K562 (cell line): ENCODE data around the gene ATRAID. TPM values are rescaled to one million over a fixed set of nuclear protein-coding genes. Genes with fewer than 3 reads are reported as not detected.

ENCODE experiments used
- ATAC-seq: fragments of 200-7000 bp; cut with Tn5 transposase; 3 replicates; pipeline ENCODE4 v1.9.1; 2020; ENCODE audit warnings: moderate library complexity
- BruUV-seq: library from RNA; stranded (reverse); fragments of 400-500 nt; replicated peaks from 2 replicates; lab custom pipeline; 2021; lab: Mats Ljungman, UMichigan
- CTCF ChIA-PET: fragments of 300-600 bp; formaldehyde crosslinking; extraction: SDS; loops from one replicate; lab custom pipeline; 2021; ENCODE audit warnings: low intra/inter-chr PET ratio; lab: Yijun Ruan, JAX
- POLR2A ChIA-PET: fragments of 300-600, 350-650 bp; sonication (Branson Sonifier 250); formaldehyde crosslinking; extraction: SDS; loops from one replicate; lab custom pipeline; 2021; ENCODE audit warnings: antibody characterized with exemption, inconsistent platforms; lab: Yijun Ruan, JAX
- DNase-seq, 4 experiments: peaks; one replicate each; pipeline versions ENCODE4 v3.0.0 to v3.0.0-alpha.2; 2011 to 2018; ENCODE audit warnings: low spot score in 3 of 4, mixed read lengths in 3 of 4; ENCODE audit errors: extremely low read depth in 1 of 4
- FAIRE-seq: peaks from 2 replicates; lab custom pipeline; 2011; peaks lifted over from hg19 to GRCh38; lab: Jason Lieb, UNC
- H2AFZ ChIP-seq: 2 replicates; pipeline ENCODE4 v1.6.0; 2011; ENCODE audit warnings: low read depth, low read length, control low read depth, inconsistent platforms
- H3K27ac ChIP-seq: fragments of 200-600 bp; 3 replicates; pipeline ENCODE4 v1.8.0; 2011; ENCODE audit warnings: low read depth, mild to moderate bottlenecking, control low read depth, inconsistent platforms, low read length, moderate library complexity, mixed read lengths; ENCODE audit errors: extremely low read depth
- H3K27me3 ChIP-seq, 2 experiments: fragments of 300-600 bp in 1 of 2; 2 replicates in 1 of 2; 3 replicates in 1 of 2; pipeline versions ENCODE4 v1.6.0 to v1.8.0; 2011; ENCODE audit warnings: inconsistent platforms in 2 of 2, low read length in 2 of 2, mild to moderate bottlenecking in 1 of 2, mixed read lengths in 1 of 2, moderate library complexity in 1 of 2; ENCODE audit not compliant: control insufficient read depth in 2 of 2, insufficient read depth in 2 of 2
- H3K36me3 ChIP-seq: fragments of 300-600 bp; 3 replicates; pipeline ENCODE4 v1.8.0; 2011; ENCODE audit warnings: mild to moderate bottlenecking, low read length, inconsistent platforms; ENCODE audit not compliant: control insufficient read depth, insufficient read depth
- H3K4me1 ChIP-seq, 2 experiments: fragments of 200-600 bp in 1 of 2; replicated peaks in 1 of 2; 2 replicates in 1 of 2; 3 replicates in 1 of 2; pipeline versions ENCODE4 v1.5.1 to v1.8.0; 2011; ENCODE audit warnings: inconsistent platforms in 2 of 2, low read length in 2 of 2, mild to moderate bottlenecking in 1 of 2, mixed read lengths in 1 of 2, moderate library complexity in 1 of 2; ENCODE audit not compliant: control insufficient read depth in 2 of 2, insufficient read depth in 2 of 2
- H3K4me2 ChIP-seq: 2 replicates; pipeline ENCODE4 v1.6.1; 2011; ENCODE audit warnings: low read length, control low read depth, inconsistent platforms, mixed read lengths; ENCODE audit not compliant: insufficient read depth
- H3K4me3 ChIP-seq: fragments of 200-600 bp; sonication (generic), shearing (Covaris generic); 2 replicates; pipeline ENCODE4 v1.5.1; 2016; ENCODE audit warnings: control low read depth, inconsistent platforms
- H3K79me2 ChIP-seq: fragments of 200-600 bp; 3 replicates; pipeline ENCODE4 v1.8.0; 2011; ENCODE audit warnings: low read length, inconsistent platforms; ENCODE audit not compliant: control insufficient read depth, insufficient read depth
- H3K9ac ChIP-seq, 2 experiments: 2 replicates each; pipeline versions ENCODE4 v1.6.0 to v1.6.1; 2011; ENCODE audit warnings: low read depth in 2 of 2, low read length in 2 of 2, control low read depth in 1 of 2, inconsistent platforms in 1 of 2, mild to moderate bottlenecking in 1 of 2, mixed read lengths in 1 of 2; ENCODE audit not compliant: insufficient read depth in 1 of 2
- H3K9me1 ChIP-seq: one replicate; pipeline ENCODE4 v1.6.0; 2011; ENCODE audit warnings: inconsistent platforms, mild to moderate bottlenecking, low read length, moderate library complexity; ENCODE audit not compliant: control insufficient read depth, insufficient read depth
- H3K9me3 ChIP-seq: replicated peaks from 2 replicates; pipeline ENCODE4 v1.5.1; 2011; ENCODE audit warnings: low read depth, low read length, inconsistent platforms; ENCODE audit not compliant: control insufficient read depth, insufficient read depth
- H4K20me1 ChIP-seq: replicated peaks from 2 replicates; pipeline ENCODE4 v1.6.1; 2011; ENCODE audit warnings: low read length, inconsistent platforms, mixed read lengths; ENCODE audit not compliant: control insufficient read depth, insufficient read depth
- ATF7 ChIP-seq: fragments of 450-650 bp; IDR thresholded peaks from 2 replicates; pipeline ENCODE4 v1.7.1; 2014; ENCODE audit warnings: mild to moderate bottlenecking, moderate library complexity
- CEBPZ ChIP-seq: fragments of 150-350 bp; IDR thresholded peaks from 2 replicates; pipeline ENCODE4 v1.6.1; 2014; ENCODE audit warnings: low read depth, mild to moderate bottlenecking, low read length, borderline replicate concordance
- CHAMP1 ChIP-seq: fragments of 450-650 bp; IDR thresholded peaks from 2 replicates; pipeline ENCODE4 v1.6.1; 2016; ENCODE audit warnings: mild to moderate bottlenecking
- CHD1 ChIP-seq: fragments of 200-600 bp; sonication (generic); IDR thresholded peaks from one replicate; pipeline ENCODE4 v1.6.1; 2012; ENCODE audit warnings: mild to moderate bottlenecking, moderate library complexity, low read length, inconsistent platforms
- FOXP1 ChIP-seq: sonication (generic); formaldehyde crosslinking; IDR thresholded peaks from 2 replicates; pipeline ENCODE4 v1.8.0; 2022; ENCODE audit warnings: mild to moderate bottlenecking, missing genetic modification reagents
- HNRNPK ChIP-seq: fragments of 200-400 bp; formaldehyde crosslinking; IDR thresholded peaks from one replicate; pipeline ENCODE4 v1.6.1; 2018; ENCODE audit warnings: mild to moderate bottlenecking, low read depth, low read length; ENCODE audit not compliant: poor library complexity, severe bottlenecking
- MAX ChIP-seq: sonication (generic); formaldehyde crosslinking; IDR thresholded peaks from 2 replicates; pipeline ENCODE4 v1.9.0; 2022; ENCODE audit warnings: mild to moderate bottlenecking, missing genetic modification reagents
- MNT ChIP-seq, 2 experiments: fragments of 450-650 bp; conservative IDR thresholded peaks; 2 replicates each; pipeline ENCODE4 v1.6.1; 2017; ENCODE audit warnings: mild to moderate bottlenecking in 2 of 2, moderate library complexity in 2 of 2
- SAP30 ChIP-seq: fragments of 200-600 bp; sonication (generic); IDR thresholded peaks from 2 replicates; pipeline ENCODE4 v1.6.1; 2012; ENCODE audit warnings: borderline replicate concordance, low read depth, mild to moderate bottlenecking, moderate library complexity, low read length, control low read depth, inconsistent platforms; ENCODE audit not compliant: insufficient read depth, poor library complexity, severe bottlenecking
- SLC30A9 ChIP-seq: fragments of 250-450 bp; sonication (Bioruptor Pico); IDR thresholded peaks from 2 replicates; pipeline ENCODE4 v1.8.0; 2022; ENCODE audit warnings: mild to moderate bottlenecking, moderate library complexity
- STAT5B ChIP-seq: fragments of 250-450 bp; sonication (Bioruptor Pico); IDR thresholded peaks from 2 replicates; pipeline ENCODE4 v1.8.0; 2021; ENCODE audit warnings: mild to moderate bottlenecking, inconsistent platforms
- ZBTB7A ChIP-seq: IDR thresholded peaks from 2 replicates; pipeline ENCODE4 v1.6.1; 2011; ENCODE audit warnings: low read depth, mild to moderate bottlenecking, low read length, moderate library complexity, borderline replicate concordance; ENCODE audit not compliant: control insufficient read depth
- WGBS: fragments of 100-300 bp; shearing (Covaris generic); methylation state at CpG from one replicate; pipeline ENCODE4 v1.1.6; 2016; ENCODE audit warnings: low coverage, mixed read lengths; ENCODE audit not compliant: insufficient coverage; ENCODE audit errors: missing lambda C conversion rate; 5-methylcytosine and 5-hydroxymethylcytosine counted together
- in situ Hi-C: fragments of 300-500 bp; cut with MboI; formaldehyde crosslinking; loops from 4 replicates; pipeline ENCODE4 v1.15.0; 2018; ENCODE audit warnings: inconsistent platforms, mixed read lengths
- intact Hi-C: fragments of 100-400 bp; cut with micrococcal nuclease; formaldehyde crosslinking; loops from 2 replicates; pipeline ENCODE4 v1.14.2; 2022
- polyA plus RNA-seq, 8 experiments: library from polyadenylated mRNA; depleted of rRNA in 4 of 8; stranded (reverse) in 5 of 8; unstranded in 3 of 8; fragments of >200 nt; fragmentation: Nextera tagmentation in 2 of 8; fragmentation: Illumina TruSeq in 1 of 8; extraction: Ambion mirVana in 2 of 8; extraction: Trizol in 1 of 8; gene quantifications; 2 replicates each; pipeline versions ENCODE4 v1.2.1 to v1.2.3, GENCODE V29; 2011 to 2014; ENCODE audit warnings: inconsistent platforms in 1 of 8, missing spikeins in 1 of 8
- total RNA-seq, 7 experiments: library from RNA; depleted of rRNA in 6 of 7; stranded (reverse); fragments of >200 nt in 6 of 7; fragmentation: Illumina TruSeq in 2 of 7; extraction: Trizol in 2 of 7; gene quantifications; 2 replicates each; pipeline versions ENCODE4 v1.2.1 to v1.2.3, GENCODE V29; 2011 to 2021; ENCODE audit warnings: low replicate concordance in 1 of 7

The ATRAID gene
- total and polyA plus RNA-seq, 9 of the 15 experiments (the other 6 are each of a cell fraction or from before 2014, with no cell fraction given) = 70.2 to 187 (median 108) TPM

- intact Hi-C loops = loop anchor here (5.0 kb wide), 1 partner anchor 114 kb away; no protein-coding TSS in a partner anchor
- Histone ChIP-seq H3K27me3 (no peaks in the 10 kb centered on the region), H3K4me3 (peak overlapping the region; percentile 76), H3K9me3 (no peaks in the 10 kb centered on the region), H3K36me3 (peaks cover 58% of the 10 kb centered on the region), H3K9ac (peak overlapping the region; percentile 93 to 100), H3K79me2 (peaks cover 40% of the 10 kb centered on the region), H3K4me2 (peak overlapping the region; percentile 96), H3K4me1 (peaks cover 16 to 28% of the 10 kb centered on the region in 2 experiments), H4K20me1 (no peaks in the 10 kb centered on the region), H3K27ac (peak overlapping the region; percentile 92), H3K9me1 (no peaks in the 10 kb centered on the region), H2AFZ (peak overlapping the region; percentile 85)
- POLR2A ChIA-PET = interaction anchor here (0.6 to 1.9 kb wide), 9 partner anchors 11 to 858 kb away, joined by 3 to 12 read pairs (median 3); partner anchors contain the start of gene OST4
- in situ Hi-C loops = no loop called here
- peak; percentile 17 for ATAC-seq
- under 1% methylated on average over 32 of the region's 48 CpGs for WGBS
- DNase-seq = peak in 3 of 4 experiments; percentile 48 to 96 (median 95)
- FAIRE-seq = no peak
- BruUV-seq = TSS peak; percentile 82
- CTCF ChIA-PET = no interaction called here
- no peak for TF ChIP-seq STAT5B (CRISPR knock-in tag)
- TF ChIP-seq CHAMP1 = no peak
- TF ChIP-seq CHD1 = peak; percentile 55
- TF ChIP-seq ATF7 = no peak
- no peak for TF ChIP-seq SLC30A9 (CRISPR knock-in tag)
- TF ChIP-seq MNT (conservative IDR thresholded peaks at IDR 0.05) = 0 out of 4 replicates have a peak, but pooled peaks of 1 of the 2 experiments have one; percentile 35
- no peak for TF ChIP-seq CEBPZ
- peak; percentile 21; the same call in 1 of the 2 replicates for TF ChIP-seq ZBTB7A
- TF ChIP-seq FOXP1 = 0 out of 2 replicates have a peak, but pooled peaks have one; percentile 15
- 0 out of 2 replicates have a peak, but pooled peaks have one; percentile 36 for TF ChIP-seq MAX (CRISPR knock-in tag)
- TF ChIP-seq HNRNPK = no peak
- peak; percentile 13 for TF ChIP-seq SAP30
Measured at GRCh38 chr2:27211241-27211942, 449 bp upstream of the ATRAID start.
